ENCODE results near the gene ENDOV. TPM values are rescaled to one million over a fixed set of nuclear protein-coding genes. Genes with fewer than 3 reads are reported as not detected.

ENDOV gene
- total and polyA plus RNA-seq, 2 donors from 2014 or later, result 20.3 to 28.0 TPM

DNA sequence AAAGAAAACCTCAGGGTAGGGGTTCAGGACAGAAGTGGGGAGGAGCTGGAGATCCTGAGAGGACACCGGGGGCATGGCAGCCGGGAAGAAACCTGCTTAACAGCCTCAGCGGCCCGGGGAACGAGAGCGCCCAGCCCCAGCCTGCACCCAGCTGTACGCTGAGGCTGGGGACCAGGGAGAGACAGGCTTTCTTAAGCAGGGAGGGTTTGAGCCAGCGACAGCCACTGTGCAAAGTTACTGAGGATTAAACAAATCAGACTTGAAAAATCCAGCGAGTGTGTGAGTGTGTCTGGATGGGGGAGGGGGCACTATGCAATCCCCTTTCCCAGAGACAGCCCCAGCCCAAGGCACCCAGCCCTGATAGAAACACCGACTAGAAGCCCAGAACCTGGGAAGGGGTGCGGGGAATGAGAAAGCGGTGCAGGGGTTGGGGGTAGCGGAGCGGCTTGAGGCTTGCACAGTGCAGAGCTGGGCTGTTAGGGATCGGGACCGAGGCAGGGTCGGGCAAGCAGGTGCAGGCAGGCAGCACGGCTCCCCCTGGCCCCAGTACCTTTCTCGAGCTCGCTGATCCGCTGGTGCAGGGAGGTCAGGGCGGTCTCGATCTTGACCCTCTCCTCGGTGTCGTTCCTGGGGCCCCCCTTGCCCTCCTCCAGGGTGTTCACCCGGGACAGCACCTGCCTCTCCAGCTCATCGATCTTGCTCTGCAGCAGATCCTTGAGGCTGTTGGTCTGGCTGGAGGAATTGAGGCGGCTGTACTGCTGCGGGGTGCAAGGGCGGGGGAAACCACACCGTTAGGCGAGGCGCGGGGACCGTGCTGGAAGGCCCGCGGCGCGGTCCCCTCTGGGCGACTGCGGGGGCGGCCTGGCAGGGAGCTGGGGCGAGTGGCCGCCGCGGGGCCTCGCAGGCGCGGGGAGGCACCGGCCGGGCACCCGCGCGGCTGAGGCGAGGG lies 60.3 kb downstream of the ENDOV start:
- H3K4me3 ChIP-seq (ENCODE audit: low read length in 3 of 3), result no peak overlapping the region
- TF ChIP-seq, protein P1, sequence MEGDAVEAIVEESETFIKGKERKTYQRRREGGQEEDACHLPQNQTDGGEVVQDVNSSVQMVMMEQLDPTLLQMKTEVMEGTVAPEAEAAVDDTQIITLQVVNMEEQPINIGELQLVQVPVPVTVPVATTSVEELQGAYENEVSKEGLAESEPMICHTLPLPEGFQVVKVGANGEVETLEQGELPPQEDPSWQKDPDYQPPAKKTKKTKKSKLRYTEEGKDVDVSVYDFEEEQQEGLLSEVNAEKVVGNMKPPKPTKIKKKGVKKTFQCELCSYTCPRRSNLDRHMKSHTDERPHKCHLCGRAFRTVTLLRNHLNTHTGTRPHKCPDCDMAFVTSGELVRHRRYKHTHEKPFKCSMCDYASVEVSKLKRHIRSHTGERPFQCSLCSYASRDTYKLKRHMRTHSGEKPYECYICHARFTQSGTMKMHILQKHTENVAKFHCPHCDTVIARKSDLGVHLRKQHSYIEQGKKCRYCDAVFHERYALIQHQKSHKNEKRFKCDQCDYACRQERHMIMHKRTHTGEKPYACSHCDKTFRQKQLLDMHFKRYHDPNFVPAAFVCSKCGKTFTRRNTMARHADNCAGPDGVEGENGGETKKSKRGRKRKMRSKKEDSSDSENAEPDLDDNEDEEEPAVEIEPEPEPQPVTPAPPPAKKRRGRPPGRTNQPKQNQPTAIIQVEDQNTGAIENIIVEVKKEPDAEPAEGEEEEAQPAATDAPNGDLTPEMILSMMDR (IDR thresholded peaks at IDR 0.05; ENCODE audit: borderline replicate concordance, extremely low read depth, insufficient read depth), result no peak
- intact Hi-C loops (cut with DNase I), result no loop called here
- H3K4me1 ChIP-seq (ENCODE audit: control insufficient read depth in 2 of 3, insufficient read depth in 2 of 3, low read depth in 1 of 3, low read length in 3 of 3), result peaks cover 0 to 15% (median 0%) of the 10 kb centered on the region in 3 donors
- H3K27me3 ChIP-seq (ENCODE audit: control insufficient read depth, insufficient read depth, low read length), result peaks cover 26% of the 10 kb centered on the region
- H3K36me3 ChIP-seq (ENCODE audit: control insufficient read depth in 2 of 3, insufficient read depth in 3 of 3, low read length in 3 of 3), result no peaks in the 10 kb centered on the region
- DNase-seq (peak in 1 of 5 donors; percentile 71), FAIRE-seq (no peak)
- H3K9me3 ChIP-seq (ENCODE audit: control insufficient read depth in 2 of 3, insufficient read depth in 1 of 3, low read length in 3 of 3), result no peaks in the 10 kb centered on the region
- H3K9ac ChIP-seq (ENCODE audit: low read length in 3 of 3), result no peak overlapping the region
- no peak overlapping the region for H3K27ac ChIP-seq (ENCODE audit: low read depth in 2 of 2, low read length in 2 of 2)

DNA sequence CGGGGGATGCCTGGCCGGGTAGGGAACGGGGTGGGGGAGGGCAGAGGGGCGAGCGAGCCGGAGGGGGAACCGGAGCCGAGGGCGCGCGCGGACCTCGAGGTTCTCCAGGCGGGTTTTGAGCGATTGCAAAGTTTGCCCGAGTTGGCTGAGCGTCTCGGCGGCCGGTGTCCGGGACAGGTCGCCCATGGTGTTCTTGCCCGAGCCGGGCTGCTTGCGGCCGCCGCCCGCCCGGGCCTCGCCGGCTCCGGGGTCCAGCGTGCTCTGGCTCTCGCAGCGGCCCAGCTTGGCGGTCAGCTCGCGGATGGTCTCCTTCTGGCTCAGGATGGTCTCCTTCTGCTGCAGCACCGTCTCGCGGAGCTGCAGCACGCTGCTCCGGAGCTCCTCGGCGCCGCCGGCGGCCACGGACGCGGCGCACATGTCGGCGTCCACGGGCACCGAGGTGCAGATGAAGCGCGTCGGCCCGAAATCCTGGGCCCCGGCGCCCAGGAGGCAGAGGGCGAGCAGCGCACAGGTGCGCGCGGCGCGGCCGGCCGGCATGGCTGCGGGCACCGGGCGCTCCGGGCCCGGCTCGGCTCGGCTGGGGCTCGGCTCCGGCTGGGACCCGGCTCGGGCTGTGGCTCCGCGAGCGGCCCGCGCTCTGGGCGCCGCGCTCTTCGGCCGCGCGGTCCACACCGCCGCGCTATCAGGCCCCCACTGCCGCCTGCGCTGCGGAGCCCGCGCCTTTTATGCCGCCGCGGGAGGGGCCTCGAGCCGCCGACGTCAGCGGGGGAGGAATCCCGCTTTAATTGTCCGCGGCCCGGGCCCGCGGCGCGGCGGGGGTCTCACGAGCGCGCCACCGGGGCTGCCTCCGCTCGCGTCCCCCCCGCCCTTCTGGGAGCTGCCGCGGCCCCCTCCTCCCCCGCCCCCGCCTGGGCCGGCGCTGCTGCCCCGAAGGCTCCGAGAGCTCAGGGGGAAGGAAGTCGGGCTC lies 61.2 kb downstream of the ENDOV start, which contains the start of gene NPTX1:
Gene NPTX1 (minus strand): TSS at position 698 of the 967 bp plus-strand sequence. CDS start 161 bp downstream, at position 537.
- H3K27me3 ChIP-seq (ENCODE audit: control insufficient read depth, insufficient read depth, low read length), result peaks cover 32% of the 10 kb centered on the region
- no peaks in the 10 kb centered on the region for H3K36me3 ChIP-seq (ENCODE audit: control insufficient read depth in 2 of 3, insufficient read depth in 3 of 3, low read length in 3 of 3)
- H3K27ac ChIP-seq (ENCODE audit: low read depth in 2 of 2, low read length in 2 of 2), result no peak within 1 kb of the TSS
- no peak for FAIRE-seq
- peak in 3 of 5 donors; percentile 35 to 60 (median 46) for DNase-seq
- intact Hi-C loops (cut with DNase I), result no loop called here
- no peak within 1 kb of the TSS for H3K4me3 ChIP-seq (ENCODE audit: low read length in 3 of 3)
- no peak within 1 kb of the TSS for H3K9ac ChIP-seq (ENCODE audit: low read length in 3 of 3)
- H3K4me1 ChIP-seq (ENCODE audit: control insufficient read depth in 2 of 3, insufficient read depth in 2 of 3, low read depth in 1 of 3, low read length in 3 of 3), result peaks cover 0 to 15% (median 0%) of the 10 kb centered on the region in 3 donors
- TF ChIP-seq, protein P1 (IDR thresholded peaks at IDR 0.05; ENCODE audit: borderline replicate concordance, extremely low read depth, insufficient read depth), result no peak
- no peaks in the 10 kb centered on the region for H3K9me3 ChIP-seq (ENCODE audit: control insufficient read depth in 2 of 3, insufficient read depth in 1 of 3, low read length in 3 of 3)

DNA sequence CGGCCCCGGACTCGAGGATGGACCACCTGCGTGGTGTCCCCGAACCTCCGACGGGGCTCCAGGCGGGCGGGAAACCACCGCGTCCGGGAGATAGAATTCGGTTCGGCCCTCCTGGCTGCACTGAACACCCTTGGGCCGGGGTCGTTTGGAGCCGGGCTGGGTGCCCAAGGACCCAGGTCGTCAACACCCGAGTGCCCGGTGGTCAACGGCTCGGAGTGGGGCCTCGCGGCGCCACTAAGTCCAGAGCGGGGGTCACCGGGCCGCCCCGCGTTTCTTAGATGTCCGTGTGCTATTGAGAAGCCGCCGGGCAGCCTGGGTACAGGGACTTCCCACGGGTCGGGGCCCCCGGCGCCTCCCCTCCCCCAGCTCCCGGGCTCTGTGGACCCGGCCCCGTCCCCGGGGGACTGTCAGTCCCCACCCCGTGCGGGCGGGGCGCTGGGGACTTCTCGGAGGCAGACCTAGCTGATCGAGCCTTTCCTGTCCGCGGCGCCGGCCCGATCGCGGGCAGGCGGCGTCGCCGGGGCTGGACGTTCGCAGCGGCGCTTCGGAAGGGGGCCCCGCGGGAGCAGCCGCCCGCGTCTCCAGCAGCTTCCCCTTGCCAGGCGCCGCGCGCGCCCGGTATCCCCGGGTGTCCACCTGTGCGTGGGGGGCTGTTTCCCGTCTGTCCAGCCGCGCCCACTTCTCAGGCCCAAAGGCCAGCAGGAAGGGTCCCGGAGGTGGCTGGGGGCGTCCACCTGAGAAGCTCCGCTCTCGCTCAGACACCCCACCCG lies 62.1 kb downstream of the ENDOV start:
- Histone ChIP-seq H3K9me3 (ENCODE audit: control insufficient read depth in 2 of 3, insufficient read depth in 1 of 3, low read length in 3 of 3) (no peaks in the 10 kb centered on the region), H3K4me1 (ENCODE audit: control insufficient read depth in 2 of 3, insufficient read depth in 2 of 3, low read depth in 1 of 3, low read length in 3 of 3) (peaks cover 0 to 15% (median 0%) of the 10 kb centered on the region in 3 donors), H3K27me3 (ENCODE audit: control insufficient read depth, insufficient read depth, low read length) (peaks cover 35% of the 10 kb centered on the region), H3K9ac (ENCODE audit: low read length in 3 of 3) (no peak overlapping the region), H3K4me3 (ENCODE audit: low read length in 3 of 3) (no peak overlapping the region), H3K36me3 (ENCODE audit: control insufficient read depth in 2 of 3, insufficient read depth in 3 of 3, low read length in 3 of 3) (no peaks in the 10 kb centered on the region), H3K27ac (ENCODE audit: low read depth in 2 of 2, low read length in 2 of 2) (no peak overlapping the region)
- intact Hi-C loops (cut with DNase I), result no loop called here
- TF ChIP-seq, protein P1 (IDR thresholded peaks at IDR 0.05; ENCODE audit: borderline replicate concordance, extremely low read depth, insufficient read depth), result no peak
- FAIRE-seq (no peak), DNase-seq (peak in 1 of 5 donors; percentile 41)

All from kidney (tissue), 14 donors.